ENCODE measurements around the gene WBP1.

The WBP1 gene

GRCh38 chr2:74489906-74490305 is 31.7 kb downstream of the WBP1 start:
- no peak for TF ChIP-seq CTCF (IDR thresholded peaks at IDR 0.05; ENCODE audit: low read length, missing control alignments)
- DNase-seq (ENCODE audit: low read depth) = no peak

GRCh38 chr2:74491648-74492544 is 33.7 kb downstream of the WBP1 start:
- TF ChIP-seq CTCF (IDR thresholded peaks at IDR 0.05; ENCODE audit: low read length, missing control alignments) = no peak
- DNase-seq (ENCODE audit: low read depth) = no peak
- H3K4me3 ChIP-seq (replicated peaks; ENCODE audit: low read depth, low read length) = no peak overlapping the region

More at GRCh38 chr2:74489906-74490305, 31.7 kb downstream of the WBP1 start:
- no peak overlapping the region for H3K4me3 ChIP-seq (replicated peaks; ENCODE audit: low read depth, low read length)

- no peak for TF ChIP-seq CTCF (IDR thresholded peaks at IDR 0.05; ENCODE audit: low read length, missing control alignments)
- H3K4me3 ChIP-seq (replicated peaks; ENCODE audit: low read depth, low read length) = no peak overlapping the region
- no peak for DNase-seq (ENCODE audit: low read depth)
These were observed 35.3 kb downstream of the WBP1 start for GRCh38 chr2:74493546-74493945.

GRCh38 chr2:74495440-74495839 is 37.2 kb downstream of the WBP1 start:
- no peak for DNase-seq (ENCODE audit: low read depth)
- H3K4me3 ChIP-seq (replicated peaks; ENCODE audit: low read depth, low read length) = no peak overlapping the region
- no peak for TF ChIP-seq CTCF (IDR thresholded peaks at IDR 0.05; ENCODE audit: low read length, missing control alignments)

- no peak for DNase-seq (ENCODE audit: low read depth)
- no peak for TF ChIP-seq CTCF (IDR thresholded peaks at IDR 0.05; ENCODE audit: low read length, missing control alignments)
- H3K4me3 ChIP-seq (replicated peaks; ENCODE audit: low read depth, low read length) = no peak overlapping the region
These were observed 38.9 kb downstream of the WBP1 start for GRCh38 chr2:74496997-74497776.

- DNase-seq (ENCODE audit: low read depth) = no peak
- TF ChIP-seq CTCF (IDR thresholded peaks at IDR 0.05; ENCODE audit: low read length, missing control alignments) = no peak
- H3K4me3 ChIP-seq (replicated peaks; ENCODE audit: low read depth, low read length) = peak overlapping the region; percentile 40
These were observed 39.7 kb downstream of the WBP1 start for GRCh38 chr2:74497777-74498499.
